ES-I3 (cell line): ENCODE measurements around the gene ARSJ.

ENCODE experiments used
- H3K36me3 ChIP-seq: 2 replicates; pipeline ENCODE4 v1.6.1; 2013; ENCODE audit warnings: mild to moderate bottlenecking, low read length, control low read depth, moderate library complexity; ENCODE audit not compliant: insufficient read depth
- H3K4me1 ChIP-seq: 2 replicates; pipeline ENCODE4 v1.6.1; 2013; ENCODE audit warnings: mild to moderate bottlenecking, control low read depth, low read length; ENCODE audit not compliant: insufficient read depth
- H3K9ac ChIP-seq: 2 replicates; pipeline ENCODE4 v1.6.1; 2013; ENCODE audit warnings: low read depth, mild to moderate bottlenecking, low read length, moderate library complexity
- H3K9me3 ChIP-seq: 2 replicates; pipeline ENCODE4 v1.6.1; 2013; ENCODE audit warnings: mild to moderate bottlenecking, low read length, moderate library complexity; ENCODE audit not compliant: control insufficient read depth, insufficient read depth

ARSJ gene

DNA sequence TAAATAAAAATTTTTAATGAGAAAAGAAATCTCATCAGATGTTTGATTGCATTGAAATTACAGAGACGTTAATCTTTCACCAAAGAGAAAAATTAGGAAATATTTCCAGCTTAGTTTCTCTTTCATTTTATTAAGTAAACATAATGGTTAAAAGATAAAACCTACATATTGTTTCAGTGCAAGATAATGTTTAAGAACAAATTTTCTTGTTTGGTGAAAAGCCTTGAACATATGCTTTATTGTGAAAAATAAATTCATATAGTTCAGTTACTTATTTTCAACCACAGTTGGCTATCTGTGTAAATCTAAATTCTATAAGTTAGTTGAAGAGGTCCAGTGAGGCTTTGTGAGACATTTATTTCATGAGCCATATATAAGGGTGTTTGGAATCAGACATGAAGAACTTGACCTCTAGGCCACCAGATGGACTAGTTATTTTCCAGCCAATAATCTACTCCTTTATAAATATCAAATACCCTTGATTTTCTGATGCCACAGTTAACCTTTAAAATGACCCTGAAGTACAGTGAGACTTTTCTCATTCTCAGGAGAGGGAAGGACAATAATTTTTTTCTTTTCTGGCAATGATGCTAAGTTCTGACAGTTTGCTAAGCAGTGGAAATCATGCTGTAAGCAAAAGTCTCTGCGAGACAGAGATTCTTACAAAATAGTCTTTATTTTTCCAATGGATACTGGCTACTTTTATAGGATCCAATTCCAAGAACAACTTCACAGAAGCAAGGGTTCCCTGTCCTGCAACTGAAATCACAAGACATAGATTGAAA, 2.5 kb downstream of the ARSJ start:
- no peak overlapping the region for H3K9ac ChIP-seq
- H3K4me1 ChIP-seq = peaks cover 11% of the 10 kb centered on the region; the same call in 1 of the 2 replicates
- H3K9me3 ChIP-seq = no peaks in the 10 kb centered on the region
- no peaks in the 10 kb centered on the region for H3K36me3 ChIP-seq

DNA sequence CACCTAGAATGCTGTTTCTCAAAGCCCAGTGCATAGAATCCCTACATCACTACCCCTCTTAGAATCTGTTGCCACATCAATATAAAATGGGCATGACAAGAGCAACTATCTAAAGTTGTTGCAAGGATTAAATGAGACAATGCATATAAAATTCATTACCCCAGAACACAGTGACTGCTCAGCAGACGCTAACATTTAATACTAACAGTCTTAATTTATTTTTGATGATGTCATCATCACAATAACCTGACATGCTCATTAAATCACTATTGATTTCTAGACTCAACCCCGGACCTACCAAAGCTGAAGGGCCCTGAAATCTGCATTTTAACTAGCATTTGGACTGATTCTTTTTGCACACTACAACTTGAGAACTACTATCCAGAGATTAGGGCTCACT, 3.9 kb downstream of the ARSJ start:
- H3K4me1 ChIP-seq = peaks cover 6% of the 10 kb centered on the region; the same call in 1 of the 2 replicates
- H3K36me3 ChIP-seq = no peaks in the 10 kb centered on the region
- no peaks in the 10 kb centered on the region for H3K9me3 ChIP-seq
- no peak overlapping the region for H3K9ac ChIP-seq

DNA sequence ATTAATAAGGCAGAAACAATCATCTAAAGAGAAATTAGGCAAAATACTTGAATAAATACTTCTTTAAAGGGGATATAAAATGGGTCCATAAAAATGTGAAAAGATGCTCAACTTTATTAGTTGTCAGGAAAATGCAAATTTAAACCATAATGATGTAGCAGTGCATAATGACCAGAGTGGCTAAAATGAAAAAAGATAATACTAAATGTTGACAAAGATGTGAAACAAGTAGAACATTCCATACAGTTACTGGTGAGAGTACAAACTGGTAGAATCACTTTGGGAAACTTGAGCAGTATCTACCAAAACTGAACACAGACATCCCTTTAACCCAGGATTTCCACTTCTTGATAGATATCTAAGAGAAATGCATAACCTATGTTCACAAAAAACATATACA, 5.0 kb downstream of the ARSJ start:
- Histone ChIP-seq H3K9me3 (no peaks in the 10 kb centered on the region), H3K4me1 (0 out of 2 replicates have a peak, but pooled peaks cover 6% of the 10 kb centered on the region), H3K9ac (no peak overlapping the region), H3K36me3 (no peaks in the 10 kb centered on the region)

DNA sequence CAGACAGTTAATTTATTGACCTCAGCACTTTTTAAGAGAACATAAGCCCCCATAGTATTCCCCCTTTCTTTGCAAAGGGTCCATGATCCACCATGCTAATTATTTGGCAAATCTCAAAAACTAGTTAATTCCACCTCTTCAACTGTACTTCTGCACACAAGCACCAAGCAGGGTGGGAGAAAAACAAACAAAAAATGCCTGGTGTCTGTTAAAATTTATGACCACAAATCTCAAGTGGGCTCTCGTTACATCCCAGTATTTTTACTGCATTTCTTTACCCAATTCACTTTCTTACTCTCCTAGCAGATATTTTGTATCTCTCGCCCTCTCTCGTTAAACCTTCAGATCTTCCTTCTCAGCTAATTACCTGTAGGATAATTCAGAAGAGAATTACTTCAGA, 6.1 kb downstream of the ARSJ start:
- no peaks in the 10 kb centered on the region for H3K9me3 ChIP-seq
- H3K36me3 ChIP-seq = no peaks in the 10 kb centered on the region
- no peak overlapping the region for H3K9ac ChIP-seq
- 0 out of 2 replicates have a peak, but pooled peaks cover 6% of the 10 kb centered on the region for H3K4me1 ChIP-seq

DNA sequence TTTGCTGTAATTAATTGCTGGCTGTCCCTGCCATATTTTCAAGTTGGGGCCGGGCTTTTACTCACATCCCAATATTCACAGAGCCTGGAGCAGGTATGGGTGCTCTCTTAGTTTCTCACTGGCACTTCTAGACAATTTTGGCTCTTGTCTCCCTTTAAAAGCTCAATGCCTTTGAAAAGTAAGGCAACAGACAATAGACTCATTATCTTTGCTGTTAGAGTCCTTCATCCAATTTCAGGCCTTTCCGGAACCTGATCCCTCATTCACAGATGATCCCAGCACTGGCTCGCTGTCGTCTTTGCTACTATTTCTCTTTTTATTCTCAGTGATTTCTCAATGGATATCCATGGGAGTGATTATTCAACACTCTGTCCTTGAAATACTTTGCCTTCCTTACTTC, 6.7 kb downstream of the ARSJ start:
- H3K4me1 ChIP-seq = 0 out of 2 replicates have a peak, but pooled peaks cover 6% of the 10 kb centered on the region
- H3K9me3 ChIP-seq = no peaks in the 10 kb centered on the region
- H3K36me3 ChIP-seq = no peaks in the 10 kb centered on the region
- no peak overlapping the region for H3K9ac ChIP-seq

DNA sequence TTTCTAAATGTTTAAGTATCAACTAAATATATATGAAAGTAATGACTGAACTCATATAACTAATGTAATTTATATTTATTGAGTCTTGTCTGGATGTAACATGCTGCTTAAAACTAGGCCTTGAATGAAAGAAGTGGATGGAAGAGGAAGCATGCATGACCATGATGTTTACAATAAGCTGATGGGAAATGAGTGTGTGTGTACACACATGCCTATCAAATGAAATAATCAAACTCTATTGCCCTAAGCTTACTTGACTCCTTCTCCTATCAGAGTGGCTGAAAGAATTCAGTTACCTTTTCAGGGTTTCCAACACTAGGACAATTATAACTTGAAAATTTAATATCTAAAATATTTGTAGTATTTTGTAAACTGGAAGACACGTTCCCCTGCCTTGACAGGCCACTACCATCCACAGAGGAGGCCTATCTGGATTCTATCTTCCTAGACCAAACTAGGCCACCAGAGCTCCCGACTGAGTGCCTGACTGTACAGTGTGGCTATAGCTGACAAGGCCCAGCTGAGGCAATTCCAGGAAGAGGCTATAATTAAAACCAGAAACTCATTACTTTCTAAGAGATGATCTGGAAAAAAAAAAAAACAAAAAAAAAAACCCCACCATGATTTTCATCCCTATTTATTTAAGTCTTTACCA, 7.6 kb downstream of the ARSJ start:
- no peak overlapping the region for H3K9ac ChIP-seq
- no peaks in the 10 kb centered on the region for H3K9me3 ChIP-seq
- H3K4me1 ChIP-seq = 0 out of 2 replicates have a peak, but pooled peaks cover under 1% of the 10 kb centered on the region
- no peaks in the 10 kb centered on the region for H3K36me3 ChIP-seq

DNA sequence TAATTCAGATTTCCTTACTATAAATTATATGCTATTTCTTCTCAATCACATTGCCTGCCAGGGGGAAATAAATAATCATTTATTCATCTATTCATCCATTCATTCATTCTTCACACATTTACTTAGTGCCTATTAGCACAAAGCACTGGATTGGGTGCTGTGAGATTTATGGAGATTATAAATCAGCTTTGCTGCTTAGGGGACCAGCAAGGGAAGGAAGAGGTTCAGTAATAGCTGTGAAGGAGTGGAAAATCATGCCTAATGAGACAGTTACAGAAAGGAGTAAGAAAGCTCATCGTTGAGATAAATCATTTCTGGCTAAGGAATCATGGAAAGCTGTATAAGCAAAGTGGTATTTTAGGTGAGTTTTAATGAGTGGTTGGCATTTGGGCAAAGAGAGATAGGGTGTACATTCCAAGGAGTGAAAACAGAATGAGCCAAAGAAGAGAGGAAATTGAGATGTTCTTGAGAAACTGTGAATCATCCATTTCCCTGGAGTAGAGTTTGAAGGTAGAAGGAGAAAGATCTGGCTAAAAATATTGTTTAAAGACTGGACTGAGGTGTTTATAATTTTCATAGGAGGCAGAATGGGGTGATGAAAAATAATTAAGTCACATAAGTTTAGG, 9.6 kb downstream of the ARSJ start:
- Histone ChIP-seq H3K4me1 (no peaks in the 10 kb centered on the region), H3K9me3 (no peaks in the 10 kb centered on the region), H3K36me3 (no peaks in the 10 kb centered on the region), H3K9ac (no peak overlapping the region)

DNA sequence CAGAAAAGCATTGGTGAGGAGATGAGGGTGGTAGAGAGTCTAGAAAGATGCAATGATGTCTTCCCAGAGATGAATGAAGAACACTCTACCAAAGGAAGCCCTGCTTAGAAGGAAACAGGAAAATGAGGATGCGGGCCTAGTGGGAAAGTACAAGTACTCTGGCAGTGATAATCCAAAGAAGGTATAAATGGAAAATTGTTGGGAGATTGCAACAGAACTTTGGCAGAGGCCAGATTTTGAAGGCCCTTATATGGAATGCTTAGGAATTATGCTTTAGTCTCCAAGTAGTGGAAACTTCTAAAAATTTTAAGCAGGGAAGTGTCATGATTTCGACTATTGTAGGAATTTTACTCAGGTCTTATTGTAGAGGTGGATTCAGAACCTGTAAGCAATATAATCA, 11.0 kb downstream of the ARSJ start:
- Histone ChIP-seq H3K9ac (no peak overlapping the region), H3K36me3 (no peaks in the 10 kb centered on the region), H3K4me1 (no peaks in the 10 kb centered on the region), H3K9me3 (no peaks in the 10 kb centered on the region)

DNA sequence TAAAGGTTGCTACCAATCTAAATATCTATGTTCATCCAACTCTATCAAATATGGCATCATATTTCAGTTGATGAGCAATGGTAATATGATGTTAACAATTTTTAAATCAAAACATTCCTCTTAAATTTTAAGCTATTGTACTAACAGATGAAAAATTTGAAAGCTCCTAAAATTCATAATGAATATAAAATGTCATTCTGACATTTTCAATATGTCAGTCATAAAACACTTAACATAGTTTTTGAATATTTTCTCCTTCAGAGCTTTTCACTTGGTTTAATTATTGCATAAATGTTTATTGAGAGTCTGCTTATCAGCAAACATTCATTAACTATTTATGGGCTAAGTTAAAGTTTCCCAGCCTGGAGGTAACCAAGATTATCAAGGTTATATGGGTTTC, 11.8 kb downstream of the ARSJ start:
- Histone ChIP-seq H3K4me1 (peaks cover 3% of the 10 kb centered on the region; the same call in 1 of the 2 replicates), H3K36me3 (no peaks in the 10 kb centered on the region), H3K9ac (no peak overlapping the region), H3K9me3 (no peaks in the 10 kb centered on the region)

DNA sequence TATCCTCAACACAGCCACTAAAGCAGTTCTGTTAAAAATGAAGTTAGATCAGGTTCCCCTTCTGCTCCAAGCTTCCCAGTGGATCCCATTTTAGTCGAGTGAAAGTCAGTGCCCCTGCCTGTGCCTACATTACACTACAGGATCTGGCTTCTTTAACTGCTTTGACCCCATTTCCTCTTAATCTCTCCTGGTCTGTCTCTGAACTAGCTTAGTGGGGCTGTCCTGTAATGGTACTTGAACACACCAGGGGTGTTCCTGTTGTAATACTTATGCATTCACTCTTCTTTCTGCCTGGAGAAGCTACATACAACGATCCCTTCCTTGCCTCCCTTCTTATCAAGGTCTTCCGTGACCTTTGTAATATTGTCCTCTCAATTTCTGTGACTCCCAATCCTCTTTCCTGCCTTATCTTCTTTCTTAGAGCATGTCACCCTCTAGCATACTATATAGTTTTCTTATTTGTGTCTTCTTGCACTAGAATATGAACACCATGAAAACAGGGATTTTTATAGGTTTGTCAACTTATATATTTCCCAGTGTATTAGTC, 16.7 kb downstream of the ARSJ start:
- H3K4me1 ChIP-seq = peaks cover 14% of the 10 kb centered on the region; the same call in 1 of the 2 replicates
- no peaks in the 10 kb centered on the region for H3K9me3 ChIP-seq
- H3K9ac ChIP-seq = no peak overlapping the region
- H3K36me3 ChIP-seq = no peaks in the 10 kb centered on the region

DNA sequence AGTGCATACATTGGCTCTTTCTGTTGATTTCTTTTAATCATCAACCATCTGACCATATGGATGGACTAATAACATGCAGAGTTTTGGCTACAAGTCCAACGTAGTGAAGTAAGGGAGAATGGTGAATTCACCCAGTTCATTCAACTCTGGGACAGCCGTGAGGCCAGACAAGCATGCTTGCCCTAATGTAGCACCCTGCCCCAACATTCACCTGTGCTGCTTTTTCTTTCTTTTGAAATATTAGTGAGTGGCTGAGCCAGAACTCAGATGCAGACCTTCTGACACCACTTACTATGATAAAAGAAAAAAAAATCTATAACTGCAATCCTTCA, 17.5 kb downstream of the ARSJ start:
- Histone ChIP-seq H3K36me3 (no peaks in the 10 kb centered on the region), H3K9me3 (no peaks in the 10 kb centered on the region), H3K9ac (no peak overlapping the region), H3K4me1 (peaks cover 15% of the 10 kb centered on the region; the same call in 1 of the 2 replicates)

DNA sequence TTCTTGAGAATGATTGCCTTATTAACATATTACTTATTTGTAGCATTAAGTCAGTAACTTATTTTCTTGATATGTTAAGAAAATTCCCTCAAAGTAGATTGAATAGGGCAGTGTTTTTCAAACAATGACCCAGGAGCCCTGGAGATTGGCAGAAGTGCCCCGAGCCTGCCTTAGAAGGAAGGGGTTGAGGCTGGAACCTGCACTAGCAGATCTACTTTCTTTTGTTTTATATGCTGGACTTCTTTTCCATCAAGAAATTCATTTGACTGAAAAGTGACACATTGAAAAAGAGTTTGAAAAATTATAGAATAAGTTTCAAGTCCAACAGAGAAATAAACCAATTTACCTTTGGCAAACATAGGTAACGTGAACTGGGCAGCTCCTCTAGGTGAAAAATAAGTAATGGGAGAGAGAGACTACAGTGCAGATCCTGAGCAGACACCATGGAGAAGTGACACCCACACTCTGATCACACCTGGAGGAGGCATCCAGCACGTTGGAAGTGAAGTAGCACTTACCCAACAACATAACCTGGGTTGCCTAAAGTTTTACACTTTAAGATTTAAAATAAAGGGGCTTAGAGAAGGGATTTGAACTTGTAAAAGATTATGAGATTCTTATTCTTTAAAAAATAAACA, 18.6 kb downstream of the ARSJ start:
- peaks cover 15% of the 10 kb centered on the region; the same call in 1 of the 2 replicates for H3K4me1 ChIP-seq
- no peaks in the 10 kb centered on the region for H3K9me3 ChIP-seq
- no peaks in the 10 kb centered on the region for H3K36me3 ChIP-seq
- no peak overlapping the region for H3K9ac ChIP-seq

DNA sequence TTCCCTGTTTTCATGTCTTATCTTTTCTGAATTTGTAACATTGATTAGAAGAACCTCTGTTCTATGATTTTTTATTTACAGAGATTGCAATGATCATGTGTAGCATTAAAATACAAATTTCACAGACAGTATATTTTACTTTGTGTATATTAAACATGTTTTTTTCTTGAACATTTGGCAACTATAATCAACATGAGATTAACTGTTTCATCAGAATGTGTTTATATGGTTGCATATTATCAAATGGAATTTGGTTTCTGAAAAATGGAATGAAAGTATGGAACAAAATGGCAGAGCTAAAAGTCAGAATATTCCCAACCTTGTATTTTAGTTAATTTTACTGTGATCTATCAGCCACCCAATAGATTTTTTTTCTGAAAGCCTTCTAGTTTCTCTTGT, 19.9 kb downstream of the ARSJ start:
- H3K9ac ChIP-seq = no peak overlapping the region

More for the DNA sequence above, 19.9 kb downstream of the ARSJ start:
- no peaks in the 10 kb centered on the region for H3K36me3 ChIP-seq
- no peaks in the 10 kb centered on the region for H3K9me3 ChIP-seq
- peaks cover 15% of the 10 kb centered on the region; the same call in 1 of the 2 replicates for H3K4me1 ChIP-seq
